GM21529 (cell line): Measurements from ENCODE around the gene ANGPTL4.
A peak's percentile ranks its signal among the peaks of the same experiment; 100 is the strongest.

ENCODE experiments used
- ATAC-seq: cut with Tn5 transposase; IDR thresholded peaks from one replicate; pipeline ENCODE4 v1.9.1; 2021; ENCODE audit not compliant: unreplicated experiment

The ANGPTL4 gene

DNA sequence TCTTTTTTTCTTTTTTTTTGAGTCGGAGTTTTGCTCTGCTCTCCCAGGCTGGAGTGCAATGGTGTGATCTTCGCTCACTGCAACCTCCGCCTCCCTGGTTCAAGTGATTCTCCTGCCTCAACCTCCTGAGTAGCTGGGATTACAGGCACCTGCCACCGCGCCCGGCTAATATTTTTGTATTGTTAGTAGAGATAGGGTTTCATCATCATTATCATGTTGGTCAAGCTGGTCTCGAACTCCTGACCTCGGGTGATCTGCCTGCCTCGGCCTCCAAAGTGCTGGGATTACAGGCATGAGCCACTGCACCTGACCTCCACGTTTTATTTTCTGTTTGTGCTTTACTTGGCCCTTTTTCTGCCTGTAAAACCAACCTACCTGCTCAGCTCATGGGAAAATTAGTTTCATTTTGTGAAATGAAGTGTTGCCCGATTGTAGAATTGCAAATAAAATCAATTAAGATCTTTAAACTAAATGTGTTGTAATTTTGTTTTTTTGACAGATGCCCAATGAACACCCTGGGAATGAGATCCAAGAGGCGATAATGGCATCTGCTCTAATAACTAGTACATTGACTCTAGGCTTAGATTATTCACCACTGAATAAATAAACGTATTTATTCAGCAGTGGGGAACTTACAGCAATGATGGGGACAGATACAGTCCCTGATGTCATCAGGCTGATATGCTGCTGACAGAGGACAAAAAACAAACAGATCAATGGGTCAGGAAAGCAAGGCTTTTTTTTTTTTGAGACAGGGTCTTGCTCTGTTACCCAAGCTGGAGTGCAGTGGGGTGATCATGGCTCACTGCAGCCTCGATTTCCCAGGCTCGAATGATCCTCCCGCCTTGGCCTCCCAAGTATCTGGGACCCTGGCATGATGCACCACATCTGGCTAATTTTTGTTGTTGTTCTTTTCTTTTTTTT lies 24.0 kb downstream of the ANGPTL4 start:
- ATAC-seq, result no peak

DNA sequence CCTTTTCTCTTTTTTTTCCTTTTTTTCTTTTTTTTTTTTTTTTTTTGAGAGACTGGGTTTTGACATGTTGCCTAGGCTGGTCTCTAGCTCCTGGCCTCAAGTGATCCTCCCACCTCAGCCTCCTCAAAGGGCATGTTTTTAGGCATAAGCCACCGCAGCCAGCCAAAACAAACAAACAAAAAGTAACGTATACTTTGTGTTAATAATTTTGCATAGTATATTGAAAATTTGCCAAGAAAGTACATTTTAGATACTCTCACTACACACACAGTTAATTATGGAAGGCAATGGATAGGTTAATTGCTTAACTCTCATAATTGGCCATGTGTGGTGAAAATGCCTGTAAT lies 24.6 kb downstream of the ANGPTL4 start:
- no peak for ATAC-seq

DNA sequence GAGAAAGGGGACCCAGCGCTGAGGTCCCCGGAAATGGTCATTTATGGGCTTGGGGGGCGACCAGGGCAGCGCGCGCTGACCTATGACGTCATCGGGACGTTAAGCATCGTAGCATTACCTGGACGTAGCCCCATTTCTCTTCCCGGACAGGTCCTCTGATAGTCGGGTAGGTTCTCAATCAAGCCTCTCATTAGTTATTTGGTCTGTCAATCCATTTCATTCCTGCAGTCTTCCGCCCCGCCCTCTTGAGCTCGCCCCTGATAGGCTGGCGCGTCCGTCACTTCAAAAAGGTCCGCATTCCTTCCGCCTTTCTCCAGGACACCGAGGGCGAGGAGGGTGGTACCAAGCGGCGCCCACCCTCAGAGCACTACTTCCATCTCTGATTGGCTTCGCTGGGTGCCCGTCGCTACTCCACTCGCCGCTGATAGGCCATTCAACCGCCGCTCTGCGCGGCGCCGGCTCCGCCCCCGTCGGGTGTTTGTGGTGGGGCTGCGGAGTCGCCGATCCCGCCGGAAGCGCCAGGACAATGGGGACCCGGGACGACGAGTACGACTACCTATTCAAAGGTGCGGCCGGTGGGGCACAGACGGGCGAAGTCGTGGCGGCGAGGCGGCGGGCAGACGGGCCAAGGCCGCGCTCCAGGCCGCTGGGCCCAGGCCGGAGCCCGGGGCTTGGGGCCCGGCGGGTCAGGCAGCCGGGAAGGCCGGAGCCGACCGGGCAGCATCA lies 26.1 kb downstream of the ANGPTL4 start, which contains the start of gene RAB11B:
Gene RAB11B (plus strand): TSS at position 470 of the 726 bp plus-strand sequence. CDS start 57 bp downstream, at position 527.
- peak; percentile 89 for ATAC-seq

DNA sequence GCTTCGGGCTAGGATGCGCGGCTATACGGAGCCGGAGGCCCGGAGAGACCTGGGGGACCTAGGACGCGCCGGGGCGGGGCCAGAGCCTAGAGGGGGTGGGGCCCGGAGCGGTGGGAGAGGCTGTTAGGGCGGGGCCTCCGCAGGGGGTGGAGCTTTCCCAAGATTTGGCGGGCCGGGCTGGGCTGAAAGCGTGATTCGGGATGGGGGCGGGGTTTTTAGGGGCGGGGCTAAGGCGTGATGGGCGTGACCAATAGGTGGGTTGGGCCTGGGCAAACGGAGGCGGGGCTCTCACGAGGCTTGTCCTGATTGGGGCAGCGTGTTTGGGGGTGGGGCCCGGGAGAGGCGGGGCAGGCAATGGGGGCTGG lies 26.6 kb downstream of the ANGPTL4 start:
- peak; percentile 40 for ATAC-seq

DNA sequence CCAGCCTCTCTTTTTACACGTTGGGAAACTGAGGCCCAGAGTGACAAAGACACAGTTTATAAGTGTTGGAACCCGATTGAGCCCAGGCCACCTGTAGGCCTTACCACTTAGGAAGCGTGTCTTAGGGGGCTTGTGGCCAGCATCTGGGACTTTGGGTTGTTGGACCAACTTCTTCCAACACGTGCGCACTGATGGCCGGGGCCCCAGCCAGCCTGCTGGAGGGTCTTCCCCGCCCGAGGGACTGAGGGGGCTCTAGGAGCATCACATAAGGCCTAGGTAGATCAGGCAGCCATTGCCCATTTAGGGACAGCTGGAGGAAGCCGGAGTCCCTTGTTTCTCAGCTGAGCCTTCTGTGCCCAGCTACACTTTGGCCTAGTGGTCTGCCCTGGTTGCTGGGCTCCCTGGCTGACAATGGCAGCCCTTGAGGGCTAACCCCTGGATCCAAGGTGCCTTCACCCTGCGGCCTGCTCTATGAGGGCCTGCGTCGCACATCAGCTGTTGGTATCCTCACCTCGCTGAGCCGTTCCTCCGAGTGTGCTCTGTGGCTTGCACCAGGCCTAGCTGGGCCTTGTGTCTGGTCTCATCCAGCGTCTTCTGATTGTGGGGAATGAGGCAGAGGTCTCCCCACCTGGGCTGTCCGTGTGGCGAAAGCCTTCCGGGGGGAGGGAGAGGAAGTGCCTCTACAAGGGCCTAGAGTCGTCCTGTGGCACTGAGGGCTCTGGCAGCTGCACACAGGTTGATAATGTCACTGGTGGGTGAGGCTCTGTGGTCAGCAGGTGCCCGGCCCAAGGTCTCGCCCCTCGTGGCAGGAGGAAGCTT lies 27.5 kb downstream of the ANGPTL4 start:
- no peak for ATAC-seq

DNA sequence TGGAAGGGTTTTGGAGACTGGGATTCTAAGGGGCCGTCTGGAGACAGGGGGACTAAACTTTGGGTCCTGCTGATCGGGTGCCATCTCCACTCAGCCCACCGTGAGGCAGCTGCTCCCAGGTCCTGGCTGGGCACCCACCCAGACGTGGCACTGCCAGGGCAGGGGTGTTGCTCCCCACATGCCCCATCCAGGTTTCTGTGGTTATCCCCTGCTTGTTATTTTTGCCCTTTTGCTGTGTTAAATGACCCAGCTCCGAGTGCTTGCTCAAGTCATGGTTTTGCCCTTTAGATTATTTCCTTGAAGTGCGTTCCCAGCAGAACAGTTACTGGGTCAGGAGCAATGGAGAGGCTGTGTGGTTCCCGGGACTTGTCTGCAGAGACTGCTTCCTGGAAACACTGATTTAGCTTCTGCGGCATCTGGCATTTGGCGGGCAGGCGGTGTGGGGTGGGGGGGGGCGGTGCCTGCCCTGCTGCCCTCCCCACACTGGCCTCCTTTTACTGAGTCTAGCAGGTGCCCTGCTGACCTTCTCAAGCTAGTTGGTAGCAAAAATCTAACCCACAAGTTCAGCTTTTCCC lies 28.1 kb downstream of the ANGPTL4 start:
- ATAC-seq, result no peak

DNA sequence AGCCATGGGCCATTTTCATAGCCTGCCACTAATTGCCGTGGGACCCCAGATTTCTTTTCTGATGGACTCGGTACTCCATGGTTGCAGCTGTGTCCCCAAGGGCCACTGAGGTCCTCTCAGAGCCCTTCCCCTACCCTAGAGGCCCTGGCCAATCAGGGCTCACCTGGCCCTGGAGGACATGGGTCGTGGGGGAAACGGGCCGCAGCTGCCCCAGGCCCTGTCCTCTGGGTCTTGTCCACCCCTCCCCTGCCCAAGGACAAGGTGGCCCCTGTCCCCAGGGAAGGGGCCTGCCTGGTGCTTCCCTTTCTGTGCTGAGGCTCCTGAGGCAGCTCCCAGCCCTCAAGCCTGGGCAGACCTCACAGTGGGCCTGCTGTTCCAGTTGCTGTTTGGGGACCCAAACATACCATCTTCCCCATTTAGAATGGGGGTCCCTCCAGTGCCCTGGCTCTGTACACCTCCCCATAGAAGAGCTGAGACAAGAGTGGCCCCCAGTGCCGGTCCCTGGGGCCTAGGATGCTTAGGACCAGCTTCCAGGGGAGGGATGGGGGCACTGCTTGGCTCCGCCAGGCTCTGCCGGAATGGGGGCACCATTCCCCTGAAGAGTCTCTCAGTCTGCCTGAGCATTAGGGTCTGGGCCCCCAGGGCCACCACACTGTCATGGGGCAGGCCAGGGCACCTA lies 29.4 kb downstream of the ANGPTL4 start:
- ATAC-seq, result no peak

DNA sequence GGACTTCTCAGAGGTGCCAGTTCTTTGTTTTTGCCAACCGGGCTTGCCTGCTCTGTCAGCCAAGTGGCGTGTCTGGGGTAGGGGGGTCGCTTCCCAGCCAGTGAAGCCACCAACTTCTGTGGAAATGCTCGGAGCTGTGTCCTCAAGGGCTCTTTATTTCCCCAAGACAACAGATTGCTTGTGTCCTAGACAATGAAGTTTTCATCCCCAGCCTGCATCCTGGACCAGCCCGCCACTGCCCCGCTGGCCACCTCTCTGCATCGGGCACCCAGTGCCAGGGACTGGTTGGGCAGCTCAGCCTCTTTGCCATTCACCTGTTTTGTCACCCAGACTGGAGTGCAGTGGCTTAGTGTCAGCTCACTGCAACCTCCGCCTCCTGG lies 29.9 kb downstream of the ANGPTL4 start:
- no peak for ATAC-seq

DNA sequence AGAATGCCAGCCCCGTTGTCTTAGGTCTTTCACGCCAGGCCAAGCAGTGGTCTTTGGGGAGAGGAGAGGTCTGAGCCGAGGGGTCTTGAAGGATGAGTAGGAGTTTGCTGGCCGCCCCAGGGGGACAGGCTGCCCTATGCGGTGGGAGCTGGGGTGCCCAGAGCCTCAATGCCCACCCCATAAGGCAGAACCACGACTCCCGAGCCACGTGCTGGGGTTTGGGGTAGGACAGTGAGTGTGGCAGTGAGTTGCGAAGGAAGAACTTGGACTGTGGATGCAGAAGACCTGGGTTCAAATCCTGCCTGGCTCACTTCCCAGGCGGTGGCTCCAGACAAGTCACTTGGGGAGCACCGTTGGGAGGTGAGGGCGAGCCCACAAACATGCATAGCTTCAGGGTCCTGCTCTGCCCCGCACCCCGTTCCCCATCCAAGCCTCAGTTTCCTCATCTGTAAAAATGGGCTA lies 31.7 kb downstream of the ANGPTL4 start:
- no peak for ATAC-seq

DNA sequence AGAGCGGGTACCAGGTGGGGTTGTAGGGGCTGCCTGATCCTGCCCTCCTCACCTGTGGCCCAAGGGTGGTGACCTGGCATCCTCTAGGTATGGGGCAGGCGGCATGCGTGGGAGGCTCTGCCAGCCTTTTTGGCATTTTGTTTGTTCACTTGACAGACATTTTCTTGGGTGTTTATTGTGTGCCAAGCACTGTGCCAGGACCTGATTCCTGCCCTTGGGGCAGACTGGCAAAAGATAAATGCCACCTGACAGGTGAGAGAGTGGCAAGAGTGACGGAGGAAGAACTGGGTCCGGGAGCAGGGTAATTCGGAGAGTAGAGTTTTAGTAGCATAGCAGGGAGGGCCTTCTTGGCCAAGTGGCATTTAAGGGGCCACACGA lies 32.2 kb downstream of the ANGPTL4 start:
- no peak for ATAC-seq

DNA sequence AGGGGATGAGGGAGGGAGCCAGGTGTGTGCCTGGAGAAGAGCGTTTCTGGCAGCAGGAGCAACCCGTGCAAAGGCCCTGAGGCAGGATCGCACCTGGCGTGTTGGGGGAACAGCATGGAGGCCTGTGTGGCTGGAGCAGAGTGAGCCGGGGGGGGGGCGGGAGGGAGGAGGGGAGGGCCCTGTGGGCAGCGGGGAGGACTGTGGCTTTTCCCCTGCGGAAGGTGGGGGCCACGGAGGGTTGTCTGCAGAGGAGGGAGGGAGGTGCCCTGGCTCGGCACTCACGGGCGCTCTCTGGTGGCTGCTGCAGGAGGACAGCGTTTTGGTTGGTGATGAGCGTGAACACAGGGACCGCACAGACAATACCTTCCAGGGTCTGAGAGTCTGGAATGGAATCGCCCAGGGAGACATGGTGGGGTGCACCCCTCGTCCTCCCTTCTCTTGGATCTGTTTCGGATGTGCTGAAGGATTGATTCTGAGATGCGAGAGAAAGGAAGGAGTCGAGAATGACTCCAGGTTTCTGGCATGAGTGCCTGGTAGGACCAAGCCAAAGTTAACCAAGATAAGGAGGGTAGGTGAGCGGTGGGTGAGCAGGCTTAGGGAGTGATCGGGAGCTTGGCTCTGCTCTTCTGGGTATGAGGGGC lies 32.7 kb downstream of the ANGPTL4 start:
- ATAC-seq, result no peak

DNA sequence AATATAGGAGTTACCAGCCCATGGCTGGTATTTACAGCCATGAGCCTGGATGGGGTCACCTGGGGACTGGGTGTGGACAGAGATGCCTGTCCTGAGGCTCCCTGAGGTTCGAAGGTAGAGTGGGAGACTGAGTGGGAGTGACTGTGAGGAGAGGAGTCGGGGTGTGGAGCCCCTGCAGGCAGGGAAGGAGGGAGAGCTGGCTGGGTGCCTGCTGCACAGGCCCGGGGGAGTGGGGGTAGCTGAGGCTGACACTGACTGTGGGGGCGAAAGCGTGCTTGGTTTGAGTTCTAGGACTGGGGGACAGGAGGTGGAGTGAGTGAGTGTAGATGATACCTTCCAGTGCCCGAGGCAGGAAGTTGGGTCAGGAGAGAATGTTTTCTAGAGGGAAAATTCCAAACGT lies 33.3 kb downstream of the ANGPTL4 start:
- ATAC-seq, result no peak

DNA sequence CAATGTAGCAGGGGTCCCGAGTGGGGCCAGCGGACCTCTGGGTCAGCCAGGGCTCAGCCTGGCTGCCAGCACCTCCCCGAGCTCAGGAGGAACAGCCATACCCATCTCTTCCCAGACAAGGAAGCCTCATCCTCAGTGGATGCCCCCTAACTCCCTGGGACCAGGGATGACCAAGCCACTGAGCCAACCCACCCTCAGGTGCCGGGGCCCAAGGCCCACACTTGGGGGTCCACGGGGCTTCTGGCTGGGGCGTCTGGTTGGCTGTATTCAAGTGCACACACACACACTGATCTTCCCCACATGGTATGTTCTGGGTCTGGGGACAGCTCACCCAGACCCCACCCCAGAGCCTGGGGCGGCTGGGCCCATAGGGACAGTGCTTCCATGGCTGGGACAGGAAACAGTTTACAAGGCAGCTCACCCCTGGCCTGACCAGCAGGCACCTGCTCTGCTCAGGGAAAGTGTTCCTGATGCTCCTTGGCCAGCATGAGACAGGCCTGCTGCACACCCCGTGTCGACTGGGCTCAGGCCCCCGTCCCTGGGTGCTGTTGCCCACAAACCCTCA lies 33.9 kb downstream of the ANGPTL4 start:
- no peak for ATAC-seq

DNA sequence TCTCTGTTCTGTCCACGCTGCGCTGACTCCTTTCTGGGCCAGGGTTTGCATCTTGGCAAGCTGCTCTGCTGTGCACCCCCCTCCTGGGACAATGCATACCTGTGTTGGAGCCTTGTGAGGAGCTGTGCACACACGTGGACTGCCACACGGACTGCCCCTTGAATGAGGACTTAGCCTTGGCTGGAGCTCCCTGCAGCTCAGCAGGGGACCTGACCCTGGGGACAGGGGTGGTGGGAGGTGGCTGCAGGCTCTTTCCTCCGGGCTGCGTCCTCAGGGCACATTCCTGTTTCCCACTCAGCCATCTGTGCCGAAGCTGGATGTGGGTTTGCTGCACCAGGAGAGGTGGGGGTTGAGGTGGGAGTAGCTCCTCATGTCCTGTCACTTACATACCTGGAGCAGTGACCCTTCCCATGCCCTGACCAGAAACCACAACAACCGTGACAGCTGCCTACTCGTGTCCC lies 34.4 kb downstream of the ANGPTL4 start:
- no peak for ATAC-seq

DNA sequence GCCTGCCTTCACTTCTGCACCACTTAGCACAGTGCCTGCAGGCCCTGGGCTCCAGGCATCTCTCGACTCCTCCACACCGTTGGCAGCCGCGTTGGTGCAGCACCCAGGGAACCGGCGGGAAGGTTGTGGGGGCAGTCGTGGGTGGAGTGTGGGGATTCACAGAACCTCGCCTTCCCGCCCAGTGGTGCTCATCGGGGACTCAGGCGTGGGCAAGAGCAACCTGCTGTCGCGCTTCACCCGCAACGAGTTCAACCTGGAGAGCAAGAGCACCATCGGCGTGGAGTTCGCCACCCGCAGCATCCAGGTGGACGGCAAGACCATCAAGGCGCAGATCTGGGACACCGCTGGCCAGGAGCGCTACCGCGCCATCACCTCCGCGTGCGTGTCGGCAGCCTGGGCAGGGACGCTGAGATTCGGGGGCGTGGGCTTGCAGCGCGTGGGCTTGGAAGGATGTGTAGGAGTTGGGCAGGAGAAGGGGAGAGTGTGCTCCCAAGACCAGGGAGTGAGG lies 35.8 kb downstream of the ANGPTL4 start:
- no peak for ATAC-seq

DNA sequence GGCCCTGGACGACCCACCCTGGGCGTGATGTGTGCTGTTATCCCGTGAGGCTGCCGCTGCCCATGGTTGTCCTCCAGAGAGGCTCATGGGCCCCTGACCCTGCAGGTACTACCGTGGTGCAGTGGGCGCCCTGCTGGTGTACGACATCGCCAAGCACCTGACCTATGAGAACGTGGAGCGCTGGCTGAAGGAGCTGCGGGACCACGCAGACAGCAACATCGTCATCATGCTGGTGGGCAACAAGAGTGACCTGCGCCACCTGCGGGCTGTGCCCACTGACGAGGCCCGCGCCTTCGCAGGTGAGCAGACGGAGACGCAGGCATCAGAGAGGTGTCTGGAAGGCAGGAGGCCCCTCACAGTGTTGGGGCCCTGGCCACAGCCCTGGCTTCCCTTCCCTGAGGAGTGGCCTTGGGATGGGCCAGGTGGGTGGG lies 38.0 kb downstream of the ANGPTL4 start:
- ATAC-seq, result no peak

DNA sequence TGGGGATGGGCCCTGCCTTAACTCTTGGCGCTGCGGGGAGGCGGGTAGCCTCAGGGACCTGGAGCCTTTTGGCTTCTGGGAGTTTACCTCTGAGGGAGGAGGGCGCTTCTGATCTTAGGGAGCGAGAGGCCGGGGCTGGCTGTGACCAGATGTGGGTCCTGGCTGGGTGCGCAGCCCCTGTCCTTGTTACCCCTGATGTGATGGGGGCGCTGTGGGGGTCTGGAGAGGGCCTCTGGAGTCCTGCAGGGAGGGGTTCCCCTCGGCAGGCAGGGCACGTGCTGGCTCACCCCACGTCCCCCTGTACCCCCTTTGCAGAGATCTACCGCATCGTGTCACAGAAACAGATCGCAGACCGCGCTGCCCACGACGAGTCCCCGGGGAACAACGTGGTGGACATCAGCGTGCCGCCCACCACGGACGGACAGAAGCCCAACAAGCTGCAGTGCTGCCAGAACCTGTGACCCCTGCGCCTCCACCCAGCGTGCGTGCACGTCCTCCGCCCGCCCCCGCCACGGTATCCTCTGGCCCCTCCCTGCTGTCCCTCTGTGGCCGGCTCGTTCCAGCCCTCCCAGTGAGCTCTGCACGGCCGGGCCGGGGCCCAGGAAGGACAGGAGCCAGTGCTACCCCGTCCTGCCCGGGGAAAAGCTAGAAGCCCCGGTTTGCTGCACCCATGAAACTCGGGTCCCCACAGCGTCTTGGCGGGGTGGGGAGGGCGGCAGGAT lies 39.3 kb downstream of the ANGPTL4 start:
- ATAC-seq, result no peak

DNA sequence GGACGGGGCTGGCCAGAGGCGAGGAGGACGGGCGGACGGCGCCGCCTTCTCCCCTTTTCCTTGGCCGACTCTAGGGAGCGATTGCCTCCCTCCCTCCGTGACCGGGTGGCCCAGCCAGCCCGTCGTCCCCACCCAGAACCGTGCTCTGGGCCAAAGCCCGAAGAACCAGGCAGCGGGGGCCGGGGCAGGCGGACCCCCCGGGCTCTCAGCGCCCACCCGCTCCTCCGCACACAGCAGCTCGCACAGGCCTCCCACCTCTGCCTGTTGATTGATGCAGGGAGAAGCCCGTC lies 39.8 kb downstream of the ANGPTL4 start:
- ATAC-seq, result no peak
